GM19455 (cell line): Measurements from ENCODE around the gene FRMD4B.

Experiments used
- ATAC-seq: cut with Tn5 transposase; IDR thresholded peaks from one replicate; pipeline ENCODE4 v1.9.1; 2021; ENCODE audit not compliant: unreplicated experiment

Gene FRMD4B

DNA sequence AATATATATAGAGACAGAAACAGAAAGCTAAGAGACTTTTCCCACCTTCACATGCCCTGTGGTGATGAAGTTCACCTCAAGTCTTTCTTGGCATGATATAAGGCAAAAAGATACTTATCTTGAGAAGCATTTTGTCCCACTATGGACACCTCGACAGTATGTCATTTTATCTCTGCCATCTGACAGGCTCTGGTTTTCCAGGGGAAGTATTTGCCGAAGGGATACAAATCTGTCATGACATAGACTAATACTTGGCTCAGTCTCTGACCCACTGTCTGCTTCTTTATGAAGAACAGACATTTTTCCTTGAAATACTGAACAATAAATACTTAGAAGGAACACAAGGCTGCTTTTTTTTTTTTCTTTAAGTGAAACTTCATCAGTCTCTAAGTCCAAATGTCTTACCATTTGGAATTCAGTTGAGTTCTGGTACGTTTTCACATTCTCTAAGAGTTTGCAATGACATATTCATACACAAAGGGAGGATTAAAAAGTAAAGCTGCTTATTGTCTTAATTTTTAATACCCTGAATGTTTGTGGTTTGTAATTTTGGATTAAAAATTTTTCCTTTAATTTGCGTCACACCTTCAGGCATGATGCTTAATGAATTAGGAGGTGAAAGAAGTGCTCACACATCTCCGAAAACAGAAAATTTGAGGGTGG is 175.7 kb downstream of the FRMD4B start:
- ATAC-seq: no peak

- ATAC-seq: no peak
Measured at GRCh38 chr3:69209413-69209812, 176.5 kb downstream of the FRMD4B start.

- ATAC-seq: no peak
Measured at GRCh38 chr3:69207031-69207430, 178.9 kb downstream of the FRMD4B start.

DNA sequence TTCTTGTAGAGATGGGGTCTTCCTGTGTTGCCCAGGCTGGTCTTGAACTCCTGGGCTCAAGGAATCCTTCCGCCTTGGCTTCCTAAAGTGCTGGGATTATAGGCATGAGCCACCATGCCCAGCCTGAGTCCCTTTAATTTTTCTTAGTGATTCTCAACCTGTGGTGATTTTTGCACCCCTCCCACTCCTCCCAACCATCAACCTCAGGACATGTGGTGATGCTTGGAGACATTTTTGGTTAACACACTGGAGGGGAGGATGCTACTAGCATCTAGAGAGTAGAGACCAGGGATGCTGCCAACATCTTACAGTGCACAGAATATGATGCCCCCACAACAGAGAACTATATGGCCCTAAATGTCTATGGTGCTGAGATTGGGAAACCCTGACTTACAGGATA is 180.5 kb downstream of the FRMD4B start:
- no peak for ATAC-seq

DNA sequence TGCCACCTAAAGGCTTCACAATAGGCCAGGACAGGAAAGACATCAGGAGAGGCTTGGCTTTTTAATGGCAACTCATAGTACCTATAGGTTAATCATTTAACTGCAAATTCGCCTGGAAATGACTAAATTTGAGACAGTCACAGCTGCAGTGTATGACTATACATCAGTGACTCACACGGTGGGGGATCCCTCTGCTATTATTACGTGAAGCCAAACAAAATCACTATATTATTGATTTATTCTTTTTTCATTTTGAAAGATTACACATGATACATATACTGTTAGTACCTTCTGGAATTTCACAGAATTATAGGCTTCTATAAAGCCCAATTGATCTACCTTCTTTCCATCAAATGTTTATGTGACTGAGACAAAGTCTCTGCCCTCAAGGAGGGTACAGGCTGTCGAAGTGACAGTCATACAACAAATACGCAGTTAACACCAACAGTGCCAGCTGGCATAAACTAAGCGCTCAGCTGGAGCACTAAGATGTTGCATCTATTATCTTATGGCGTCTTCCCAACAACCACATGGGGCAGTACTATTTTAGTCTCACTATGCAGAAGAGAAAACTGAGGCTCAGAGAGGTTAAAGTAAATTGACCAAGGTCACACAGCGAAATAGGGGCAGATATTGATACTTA is 181.5 kb downstream of the FRMD4B start:
- peak; percentile 63 for ATAC-seq

GRCh38 chr3:69203631-69204314 is 182.1 kb downstream of the FRMD4B start:
- no peak for ATAC-seq

DNA sequence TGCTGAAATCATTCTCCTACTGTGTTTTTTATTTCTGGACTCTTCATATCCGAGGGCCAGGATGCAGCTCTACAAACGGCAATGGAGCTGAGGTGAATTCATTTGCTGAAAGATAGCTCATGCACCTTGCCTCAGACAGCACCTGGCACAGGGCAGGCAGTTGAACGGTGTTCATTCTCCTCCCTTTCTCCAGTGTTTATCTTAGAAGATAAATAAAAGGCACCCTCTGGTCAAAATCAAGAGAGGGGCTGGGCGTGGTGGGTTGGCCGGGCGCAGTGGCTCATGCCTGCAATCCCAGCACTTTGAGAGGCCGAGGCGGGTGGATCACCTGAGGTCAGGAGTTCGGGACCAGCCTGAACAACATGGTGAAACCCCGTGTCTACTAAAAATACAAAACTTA is 184.2 kb downstream of the FRMD4B start:
- ATAC-seq: no peak

- no peak for ATAC-seq
Measured at GRCh38 chr3:69200384-69201068, 185.4 kb downstream of the FRMD4B start.

DNA sequence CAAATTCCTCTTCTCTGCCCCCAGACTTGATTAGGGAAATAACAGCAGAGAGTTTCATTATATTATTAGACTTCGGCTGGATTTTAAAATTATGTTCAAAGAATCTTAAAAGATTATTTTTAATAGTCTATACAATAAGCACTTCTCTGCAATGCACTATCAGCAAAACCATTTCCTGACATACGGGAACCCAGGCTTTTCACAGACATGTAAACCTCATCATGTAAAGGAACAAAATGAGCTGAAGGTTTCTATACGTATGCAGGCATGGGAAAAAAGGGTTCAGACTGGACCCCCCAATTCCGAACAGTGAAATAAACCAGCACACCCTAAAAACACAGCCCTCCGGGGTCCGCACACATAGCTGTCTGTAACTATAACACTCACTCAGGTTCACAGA is 185.9 kb downstream of the FRMD4B start:
- ATAC-seq: no peak

DNA sequence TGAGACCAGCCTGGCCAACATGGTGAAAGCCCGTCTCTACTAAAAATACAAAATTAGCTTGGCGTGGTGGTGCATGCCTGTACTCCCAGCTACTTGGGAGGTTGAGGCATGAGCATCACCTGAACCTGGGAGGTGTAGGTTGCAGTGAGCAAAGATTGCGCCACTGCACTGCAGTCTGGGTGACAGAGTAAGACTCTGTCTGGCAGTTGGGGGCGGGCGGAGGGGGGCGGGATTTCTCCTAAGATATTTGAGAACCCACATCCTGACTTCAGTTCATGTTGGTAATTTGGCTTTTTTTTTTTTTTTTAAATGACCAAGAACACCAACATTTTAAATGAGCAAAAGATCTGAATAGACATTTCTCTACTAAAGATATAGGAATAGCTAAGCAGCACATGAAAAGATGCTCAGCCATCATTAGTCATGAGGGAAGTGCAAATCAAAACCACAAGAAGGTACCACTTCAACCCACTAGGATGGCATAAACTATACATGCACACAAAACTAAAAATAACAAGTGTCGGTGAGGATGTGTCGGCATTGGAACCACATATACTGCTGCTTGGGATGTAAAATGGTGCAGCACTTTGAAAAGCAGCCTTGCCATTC is 187.9 kb downstream of the FRMD4B start:
- ATAC-seq: no peak

- ATAC-seq: no peak
Measured at GRCh38 chr3:69197455-69197854, 188.4 kb downstream of the FRMD4B start.

DNA sequence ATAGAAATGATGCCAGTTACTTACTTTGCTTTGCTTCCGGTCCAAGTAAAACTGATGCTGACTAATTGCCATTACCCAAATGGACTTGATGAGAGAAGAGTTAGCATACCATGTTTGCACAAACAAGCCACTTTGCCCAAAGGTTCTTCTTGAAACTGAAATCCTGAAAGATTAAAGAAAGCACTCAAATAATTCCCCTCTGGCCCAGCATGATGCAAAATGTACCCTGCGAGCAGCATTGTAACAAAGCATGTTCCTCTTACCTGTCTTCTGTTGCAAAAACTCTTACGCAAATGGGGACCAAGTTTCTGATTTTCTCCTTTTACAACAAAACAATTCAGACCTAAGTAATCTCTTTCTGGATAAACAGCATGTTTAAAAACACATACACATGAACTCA is 189.0 kb downstream of the FRMD4B start:
- no peak for ATAC-seq

- ATAC-seq: no peak
Measured at GRCh38 chr3:69194431-69195165, 191.3 kb downstream of the FRMD4B start.

GRCh38 chr3:69193749-69194148 is 192.1 kb downstream of the FRMD4B start:
- no peak for ATAC-seq

- ATAC-seq: no peak
Measured at GRCh38 chr3:69191516-69191915, 194.4 kb downstream of the FRMD4B start.

DNA sequence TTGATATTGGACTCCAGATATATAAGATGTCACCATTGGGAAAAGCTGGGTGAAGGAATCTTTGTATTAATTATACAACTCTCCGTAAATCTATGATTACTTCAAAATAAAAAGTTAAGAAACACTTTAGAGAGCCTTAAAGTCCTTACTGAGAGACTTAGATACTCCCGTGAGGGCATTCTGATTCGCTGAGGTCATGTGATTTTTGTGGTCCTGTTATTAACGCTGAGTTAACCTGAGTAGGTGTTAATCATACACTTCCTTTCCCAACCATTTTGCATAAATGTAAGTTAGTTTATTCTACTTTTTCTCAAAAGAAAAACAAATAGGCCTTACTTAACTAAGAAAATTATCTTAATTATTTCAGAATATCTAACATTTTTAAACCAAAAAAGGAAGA is 196.4 kb downstream of the FRMD4B start:
- no peak for ATAC-seq

- no peak for ATAC-seq
Measured at GRCh38 chr3:69186575-69187093, 199.3 kb downstream of the FRMD4B start.

DNA sequence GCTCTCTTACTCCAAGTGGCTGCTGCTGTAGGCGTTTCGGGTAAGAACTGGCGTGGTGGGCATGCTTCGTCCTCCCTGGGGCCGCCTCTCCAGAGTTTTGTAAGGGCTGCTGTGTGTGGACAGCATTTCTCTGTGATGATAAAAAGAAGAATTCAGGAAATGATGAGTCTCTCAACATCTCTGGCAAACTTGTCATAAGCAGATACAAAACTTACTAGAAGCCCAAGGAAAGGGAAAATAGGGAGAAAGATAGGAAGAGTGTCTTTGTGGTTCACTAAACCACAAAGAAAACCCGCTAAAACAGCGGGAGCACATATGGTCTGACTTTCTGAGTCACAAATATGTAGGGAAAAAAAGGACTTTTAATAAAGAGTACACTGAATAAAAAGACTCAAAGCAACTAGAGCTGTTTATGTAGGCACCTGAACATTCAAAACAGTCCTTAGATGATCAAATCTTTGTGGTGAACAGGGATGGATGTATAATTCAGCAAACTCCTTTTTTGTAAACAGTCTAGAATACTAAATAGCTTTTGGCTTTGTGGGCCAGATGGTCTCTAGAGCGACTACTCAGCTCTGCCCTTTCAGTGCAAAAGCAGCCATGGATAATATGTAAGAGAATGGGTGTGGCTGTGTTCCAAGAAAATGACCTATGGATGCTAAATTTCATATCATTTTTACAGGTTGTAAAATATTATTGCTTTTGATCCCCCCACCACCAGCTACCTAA is 203.1 kb downstream of the FRMD4B start:
- no peak for ATAC-seq

- no peak for ATAC-seq
Measured at GRCh38 chr3:69181592-69182211, 204.2 kb downstream of the FRMD4B start.
